IgD-negative memory B cell (primary cell): ENCODE measurements around the gene SPATS2. TPM values are rescaled to one million over a fixed set of nuclear protein-coding genes. Genes with fewer than 3 reads are reported as not detected.

Source experiments
- H3K27ac Mint-ChIP-seq, 3 donors: one replicate each; pipeline ENCODE4 v1.8.0; 2020 to 2022; ENCODE audit warnings: mild to moderate bottlenecking in 3 of 3, mixed read lengths in 3 of 3, moderate library complexity in 1 of 3
- H3K27me3 Mint-ChIP-seq: one replicate; pipeline ENCODE4 v1.8.0; 2021; ENCODE audit warnings: mixed read lengths
- H3K36me3 Mint-ChIP-seq: one replicate; pipeline ENCODE4 v1.8.0; 2020; ENCODE audit warnings: mild to moderate bottlenecking, mixed read lengths
- H3K4me1 Mint-ChIP-seq, 3 donors: one replicate each; pipeline ENCODE4 v1.8.0; 2020 to 2022; ENCODE audit warnings: mixed read lengths in 3 of 3, mild to moderate bottlenecking in 1 of 3
- H3K4me3 Mint-ChIP-seq, 4 donors: one replicate each; pipeline ENCODE4 v1.8.0; 2020 to 2022; ENCODE audit warnings: mild to moderate bottlenecking in 4 of 4, mixed read lengths in 4 of 4, moderate library complexity in 3 of 4
- H3K9me3 Mint-ChIP-seq, 3 donors: one replicate each; pipeline ENCODE4 v1.8.0; 2020 to 2021; ENCODE audit warnings: mixed read lengths in 3 of 3, mild to moderate bottlenecking in 1 of 3
- polyA plus RNA-seq: library from polyadenylated mRNA; unstranded; fragments of 300-500 nt; fragmentation: Illumina TruSeq; gene quantifications from one replicate; pipeline ENCODE4 v1.2.3, GENCODE V29; 2021

SPATS2 gene
- polyA plus RNA-seq, 1 donor from 2014 or later: 19.3 TPM

DNA sequence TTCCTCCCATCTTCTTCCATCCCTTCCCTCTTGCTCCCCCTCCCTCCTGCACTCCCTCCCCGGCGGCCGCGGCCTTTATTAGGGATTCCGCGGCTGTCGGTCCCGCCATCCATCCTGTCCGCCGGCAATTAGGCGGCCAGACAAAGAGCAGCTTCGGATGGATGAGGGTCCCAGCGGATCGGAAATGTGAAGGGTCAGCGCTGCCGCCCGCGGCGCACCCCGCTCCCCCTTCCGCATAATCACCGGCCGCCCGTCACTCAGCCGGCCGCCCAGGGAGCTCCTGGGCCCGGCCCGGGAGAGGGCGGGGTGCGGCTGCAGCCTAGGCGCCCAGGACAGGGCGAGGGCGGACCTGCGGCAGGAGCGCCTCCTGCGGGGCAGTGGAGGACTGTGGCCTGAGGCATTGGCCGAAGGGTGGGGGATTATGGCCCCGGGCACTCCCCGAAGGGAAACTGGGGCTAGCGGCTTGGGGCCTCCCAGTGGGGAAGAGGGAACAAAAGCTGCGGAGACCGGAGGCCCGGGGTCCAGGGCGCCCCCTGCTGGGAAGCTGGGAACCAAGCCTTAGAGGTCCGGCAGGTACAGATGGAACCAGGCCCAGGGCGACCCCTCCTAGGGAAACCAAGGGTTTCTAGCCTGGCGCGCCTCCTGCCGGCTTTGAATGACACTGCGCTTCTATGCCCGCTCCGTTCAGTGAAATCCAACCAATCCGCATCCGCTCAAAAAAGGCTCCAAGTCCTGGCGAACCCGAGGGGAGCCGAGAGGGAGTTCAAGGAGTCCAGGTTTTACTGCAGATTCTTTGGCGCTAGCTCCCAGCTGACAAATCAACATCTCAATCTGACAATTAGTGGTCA, 25.0 kb upstream of the SPATS2 start:
- peaks cover 49% of the 10 kb centered on the region for H3K27me3 Mint-ChIP-seq
- peaks cover 20 to 22% (median 22%) of the 10 kb centered on the region in 3 donors for H3K4me1 Mint-ChIP-seq
- peak overlapping the region in 2 of 3 donors; percentile 73 to 86 for H3K27ac Mint-ChIP-seq
- peak overlapping the region; percentile 73 to 91 (median 90) for H3K4me3 Mint-ChIP-seq
- H3K36me3 Mint-ChIP-seq: no peaks in the 10 kb centered on the region
- peaks cover 0 to 1% (median 0%) of the 10 kb centered on the region in 3 donors for H3K9me3 Mint-ChIP-seq

DNA sequence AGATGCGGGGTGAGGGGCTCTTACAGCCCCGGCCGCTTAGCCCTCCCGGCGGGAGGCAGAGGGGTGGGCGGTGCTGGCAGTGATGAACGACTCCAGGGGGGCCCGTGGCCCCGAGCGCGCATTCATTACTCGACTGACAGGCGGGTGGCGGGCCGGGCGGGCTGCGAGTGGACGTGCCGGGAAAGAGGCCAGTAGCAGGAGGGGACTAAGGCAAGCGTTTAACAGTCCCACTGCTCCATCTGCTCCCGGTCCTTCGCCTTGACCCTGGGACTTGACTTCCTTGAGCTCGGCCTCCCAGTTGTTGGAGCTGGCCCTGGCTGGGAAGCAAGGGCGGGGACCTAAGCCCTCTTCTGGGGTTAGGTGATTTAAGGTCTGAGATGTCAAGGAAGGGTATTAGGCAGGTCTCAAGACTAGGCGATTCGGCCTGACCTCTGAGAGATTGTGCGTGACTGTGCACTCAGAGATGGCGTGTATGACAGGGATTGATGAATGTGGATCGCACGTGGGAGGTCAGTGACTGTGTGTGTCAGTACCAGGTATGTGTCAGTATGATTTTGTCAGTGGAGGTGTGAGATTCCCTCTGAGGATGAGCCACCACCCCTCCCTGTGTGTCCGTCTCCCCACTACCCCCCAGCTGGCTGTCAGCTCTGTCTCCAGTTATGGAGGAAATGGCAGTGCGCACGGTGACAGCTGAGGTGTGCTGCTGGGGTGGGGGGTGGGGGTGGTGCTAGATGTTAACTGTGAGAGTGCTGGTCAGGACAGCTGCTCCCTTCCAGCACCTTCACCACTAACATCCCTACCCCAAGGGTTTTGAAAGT, 24.1 kb upstream of the SPATS2 start:
- Mint-ChIP-seq H3K27ac (peak overlapping the region; percentile 73 to 86 (median 86)), H3K27me3 (peaks cover 50% of the 10 kb centered on the region), H3K4me1 (peaks cover 20 to 24% (median 23%) of the 10 kb centered on the region in 3 donors), H3K4me3 (peak overlapping the region; percentile 73 to 91 (median 90)), H3K36me3 (no peaks in the 10 kb centered on the region), H3K9me3 (peaks cover 0 to 1% (median 0%) of the 10 kb centered on the region in 3 donors)

DNA sequence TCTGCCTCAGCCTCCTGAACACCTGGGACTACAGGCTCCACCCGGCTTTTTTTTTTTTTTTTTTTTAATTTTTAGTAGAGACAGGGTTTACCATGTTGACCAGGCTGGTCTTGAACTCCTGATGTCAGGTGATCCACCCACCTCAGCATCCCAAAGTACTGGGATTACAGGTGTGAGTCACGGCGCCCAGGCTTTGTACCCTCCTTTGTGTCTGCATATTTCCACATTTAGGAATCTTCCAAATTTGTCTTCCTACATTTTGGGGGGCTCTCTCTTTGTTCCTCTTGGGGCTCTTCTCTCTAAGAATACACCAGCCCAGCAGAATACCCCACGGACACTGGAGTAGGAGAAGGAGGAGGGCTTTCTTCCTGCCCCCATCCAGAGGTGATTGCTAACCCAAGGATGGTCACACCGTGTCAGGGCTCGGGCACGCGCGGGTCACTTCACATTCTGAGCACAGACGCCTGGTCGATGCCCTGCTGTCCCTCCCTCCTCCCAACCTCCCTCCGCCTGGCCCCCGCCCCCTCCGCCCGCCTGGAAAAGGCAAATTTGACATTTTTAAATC, 22.7 kb upstream of the SPATS2 start:
- no peaks in the 10 kb centered on the region for H3K36me3 Mint-ChIP-seq
- H3K27ac Mint-ChIP-seq: peak overlapping the region in 1 of 3 donors; percentile 59
- H3K4me3 Mint-ChIP-seq: peak overlapping the region; percentile 41 to 91 (median 64)
- H3K27me3 Mint-ChIP-seq: peaks cover 49% of the 10 kb centered on the region
- peaks cover 0 to 1% (median 0%) of the 10 kb centered on the region in 3 donors for H3K9me3 Mint-ChIP-seq
- H3K4me1 Mint-ChIP-seq: peaks cover 22 to 24% (median 23%) of the 10 kb centered on the region in 3 donors

DNA sequence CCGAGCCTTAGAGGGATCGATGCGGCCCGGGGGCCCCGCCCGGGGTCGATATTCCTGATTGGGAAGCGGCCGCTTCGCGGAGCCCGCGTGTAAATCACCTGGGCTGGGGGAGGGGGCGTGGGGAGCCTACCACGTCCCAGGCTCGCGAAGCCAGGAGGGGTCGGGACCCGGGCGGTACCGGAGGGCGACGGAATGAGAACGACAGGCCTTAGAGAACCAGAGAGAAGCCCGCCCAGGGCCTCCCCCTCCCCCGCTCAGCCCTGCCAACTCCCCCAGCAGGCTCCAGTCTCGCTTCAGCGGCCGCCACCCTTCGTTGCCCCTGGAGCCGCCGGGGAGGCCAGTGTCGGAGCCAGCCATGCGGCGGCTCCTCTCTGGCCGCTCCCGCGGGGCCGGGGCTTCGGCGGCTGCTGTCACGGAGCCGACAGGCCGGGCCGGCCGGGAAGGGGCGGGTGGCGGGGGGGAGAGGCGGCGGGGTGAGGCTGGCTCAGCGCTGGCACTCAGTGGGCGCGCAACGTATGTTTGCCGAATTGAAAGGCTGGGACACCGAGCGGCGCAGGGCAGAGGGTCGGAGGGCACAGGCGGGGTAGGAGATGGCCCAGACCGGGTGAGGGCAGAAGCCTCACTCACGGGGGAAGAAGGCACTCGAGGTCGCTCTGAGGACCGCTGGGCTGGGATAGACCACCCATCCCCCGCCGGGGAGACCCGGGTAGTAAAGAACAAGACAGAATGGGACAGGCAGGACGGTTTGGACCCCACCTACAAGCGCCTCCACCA, 22.0 kb upstream of the SPATS2 start:
- Mint-ChIP-seq H3K4me1 (peaks cover 21 to 23% (median 22%) of the 10 kb centered on the region in 3 donors), H3K27ac (peak overlapping the region in 1 of 3 donors; percentile 28), H3K9me3 (peaks cover 0 to 1% (median 0%) of the 10 kb centered on the region in 3 donors), H3K36me3 (no peaks in the 10 kb centered on the region), H3K27me3 (peaks cover 48% of the 10 kb centered on the region), H3K4me3 (peak overlapping the region; percentile 55 to 91 (median 76))

DNA sequence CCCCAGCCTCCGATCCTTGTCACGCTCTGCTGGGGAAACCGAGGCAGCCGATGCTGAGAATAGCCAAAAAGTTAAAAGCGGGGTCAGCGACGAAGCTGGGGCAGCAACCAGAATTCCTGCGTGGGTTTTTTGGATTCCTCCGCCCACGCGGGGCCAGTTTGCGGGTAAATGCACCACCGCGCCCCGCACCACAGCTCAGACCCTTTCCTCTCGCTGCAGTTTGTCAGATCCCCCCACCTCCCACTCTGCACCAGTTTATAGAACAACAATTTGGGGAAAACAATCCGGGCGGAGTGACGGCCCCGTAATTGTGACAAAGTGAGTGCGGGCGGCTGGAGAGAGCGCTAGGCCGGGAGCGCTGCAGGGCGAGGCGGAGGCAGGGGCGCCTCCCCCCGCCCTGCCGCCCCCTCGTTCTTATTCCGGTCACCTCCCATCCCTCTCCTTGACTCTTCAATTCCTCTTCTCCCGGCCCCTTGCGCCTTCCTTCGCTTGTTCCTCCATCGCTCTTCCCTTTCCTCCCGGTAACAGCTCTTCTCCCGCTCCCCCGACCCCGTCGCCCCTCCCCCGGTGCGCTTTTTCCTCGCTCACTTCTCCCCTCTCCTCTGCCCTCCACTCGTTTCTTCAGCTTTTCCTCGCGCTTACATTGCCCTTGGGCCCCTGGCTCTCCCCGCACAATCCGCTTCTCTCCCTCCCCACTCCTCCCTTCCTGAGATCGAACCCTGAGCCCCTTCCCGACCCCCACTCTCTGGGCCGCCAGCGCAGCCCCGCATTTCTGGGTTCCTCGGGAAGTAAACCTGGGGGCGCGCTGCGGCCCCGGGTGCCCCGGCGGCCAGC, 21.2 kb upstream of the SPATS2 start:
- Mint-ChIP-seq H3K27me3 (peaks cover 50% of the 10 kb centered on the region), H3K27ac (peak overlapping the region in 2 of 3 donors; percentile 28 to 59), H3K36me3 (no peaks in the 10 kb centered on the region), H3K4me3 (peak overlapping the region; percentile 72 to 91 (median 84)), H3K9me3 (peaks cover 0 to 1% (median 0%) of the 10 kb centered on the region in 3 donors), H3K4me1 (peaks cover 15 to 22% (median 19%) of the 10 kb centered on the region in 3 donors)

DNA sequence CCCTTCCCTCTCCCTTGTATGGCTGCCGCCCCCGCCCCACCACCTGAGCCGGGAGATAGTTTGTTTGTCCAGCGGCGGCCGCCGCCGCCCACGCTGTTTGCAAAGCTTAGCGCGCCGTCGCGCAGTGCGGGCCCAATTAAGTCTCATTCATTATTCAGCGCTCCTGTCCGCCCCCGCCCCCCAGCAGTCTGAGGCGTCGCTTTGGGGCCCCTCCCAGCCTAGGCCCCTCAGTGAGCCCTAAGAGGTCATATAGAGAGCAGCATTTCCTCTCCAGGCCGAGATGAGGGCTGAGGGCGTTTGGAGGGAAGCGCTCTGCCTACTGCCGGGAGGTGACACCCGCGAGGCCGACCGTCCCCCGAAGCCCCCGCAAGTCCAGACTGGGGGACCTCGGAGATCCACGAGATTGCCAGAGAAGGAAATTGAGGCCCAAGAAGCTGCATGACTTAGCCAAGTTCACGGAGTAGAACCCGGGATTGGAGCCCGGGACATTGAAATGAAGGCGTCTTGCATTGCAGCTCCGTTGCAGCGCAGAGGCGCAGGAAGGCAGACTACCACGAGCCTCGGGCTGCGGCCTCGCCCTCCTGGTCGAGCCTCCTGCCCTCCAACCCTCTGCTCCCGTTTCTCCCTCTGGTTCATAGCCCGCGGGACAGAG, 20.5 kb upstream of the SPATS2 start, which contains the start of gene DNAJC22:
TSS of gene DNAJC22 (plus strand) at position 230 of the 652 bp plus-strand sequence. CDS start 1,985 bp downstream, outside the sequence.
- peaks cover 15 to 22% (median 19%) of the 10 kb centered on the region in 3 donors for H3K4me1 Mint-ChIP-seq
- H3K9me3 Mint-ChIP-seq: peaks cover 0 to 1% (median 0%) of the 10 kb centered on the region in 3 donors
- peak within 1 kb of the TSS; percentile 72 to 91 (median 84) for H3K4me3 Mint-ChIP-seq
- H3K36me3 Mint-ChIP-seq: no peaks in the 10 kb centered on the region
- H3K27me3 Mint-ChIP-seq: peaks cover 53% of the 10 kb centered on the region
- peak within 1 kb of the TSS; percentile 28 to 76 (median 59) for H3K27ac Mint-ChIP-seq

DNA sequence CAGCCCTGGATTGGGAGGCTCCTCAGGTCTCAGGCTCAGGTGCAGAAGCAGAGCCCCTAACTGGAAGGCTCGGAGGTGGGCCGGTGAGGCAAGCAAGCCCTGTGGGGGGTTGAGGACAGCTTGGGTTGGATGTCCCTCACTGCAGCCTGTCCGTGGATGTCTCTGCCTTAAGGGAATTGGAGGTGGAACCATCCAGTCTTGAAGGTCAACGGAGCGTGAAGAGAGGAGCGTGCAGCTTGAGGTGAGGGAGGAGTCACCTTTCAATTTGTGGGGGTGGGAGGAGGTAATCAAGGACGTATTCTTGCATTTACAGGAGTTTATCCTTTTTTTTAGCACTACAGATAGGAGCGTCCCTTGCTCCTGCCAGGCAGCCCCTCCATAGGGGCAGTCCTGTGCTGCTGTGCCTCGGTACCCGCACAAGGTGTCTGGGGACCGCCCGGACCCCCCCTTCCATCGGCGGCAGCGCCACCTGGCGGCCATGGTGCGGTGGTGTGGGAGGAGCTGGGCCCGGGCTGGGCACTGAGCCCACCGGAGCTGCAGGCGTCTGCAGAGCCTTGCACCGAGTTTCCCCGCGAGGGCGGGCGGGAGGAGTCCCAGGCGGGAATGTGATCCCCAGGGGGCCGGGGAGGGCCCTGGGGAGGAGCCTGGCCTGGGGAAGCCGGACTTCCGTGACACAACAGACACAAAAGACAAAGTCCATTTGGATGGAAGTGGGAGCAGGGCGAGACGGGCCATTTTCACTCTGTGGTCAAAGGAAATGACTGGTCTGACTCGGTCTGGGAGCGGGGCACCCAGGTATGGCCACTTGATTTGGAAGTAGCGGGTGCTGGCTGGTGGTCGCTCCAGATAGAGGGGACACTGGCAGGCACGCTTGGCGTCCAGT, 19.7 kb upstream of the SPATS2 start:
- Mint-ChIP-seq H3K27me3 (peaks cover 56% of the 10 kb centered on the region), H3K4me1 (peaks cover 13 to 21% (median 19%) of the 10 kb centered on the region in 3 donors), H3K4me3 (peak overlapping the region; percentile 71 to 90 (median 84))

DNA sequence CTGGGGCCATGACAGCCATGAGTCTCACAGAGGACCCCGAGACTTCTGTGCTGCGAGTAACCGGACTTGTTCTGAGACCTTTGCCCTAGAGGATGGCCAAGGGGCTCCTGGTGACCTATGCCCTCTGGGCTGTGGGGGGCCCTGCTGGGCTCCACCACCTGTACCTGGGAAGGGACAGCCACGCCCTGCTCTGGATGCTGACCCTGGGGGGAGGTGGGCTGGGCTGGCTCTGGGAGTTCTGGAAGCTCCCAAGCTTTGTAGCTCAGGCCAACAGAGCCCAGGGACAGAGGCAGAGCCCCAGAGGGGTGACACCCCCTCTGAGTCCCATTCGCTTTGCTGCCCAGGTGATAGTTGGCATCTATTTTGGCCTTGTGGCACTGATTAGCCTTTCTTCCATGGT, 18.5 kb upstream of the SPATS2 start:
- Mint-ChIP-seq H3K9me3 (peaks cover 0 to 1% (median 0%) of the 10 kb centered on the region in 3 donors), H3K36me3 (no peaks in the 10 kb centered on the region), H3K4me1 (peaks cover 13 to 15% (median 13%) of the 10 kb centered on the region in 3 donors), H3K27me3 (peaks cover 60% of the 10 kb centered on the region), H3K4me3 (no peak overlapping the region), H3K27ac (peak overlapping the region in 1 of 3 donors; percentile 67)

More for the DNA sequence above, 19.7 kb upstream of the SPATS2 start:
- Mint-ChIP-seq H3K27ac (peak overlapping the region in 2 of 3 donors; percentile 39 to 76), H3K9me3 (peaks cover 0 to 1% (median 0%) of the 10 kb centered on the region in 3 donors), H3K36me3 (no peaks in the 10 kb centered on the region)

DNA sequence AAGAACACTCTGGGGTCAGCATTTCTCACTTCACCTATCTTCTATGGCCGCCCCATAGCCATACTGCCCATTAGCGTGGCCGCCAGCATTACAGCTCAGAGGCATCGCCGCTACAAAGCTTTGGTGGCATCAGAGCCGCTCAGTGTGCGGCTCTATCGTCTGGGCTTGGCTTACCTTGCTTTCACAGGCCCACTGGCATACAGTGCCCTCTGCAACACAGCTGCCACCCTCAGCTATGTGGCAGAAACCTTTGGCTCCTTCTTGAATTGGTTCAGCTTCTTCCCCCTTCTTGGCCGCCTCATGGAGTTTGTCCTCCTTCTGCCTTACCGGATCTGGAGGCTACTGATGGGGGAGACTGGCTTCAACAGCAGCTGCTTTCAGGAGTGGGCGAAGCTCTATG, 18.0 kb upstream of the SPATS2 start:
- peaks cover 10 to 15% (median 13%) of the 10 kb centered on the region in 3 donors for H3K4me1 Mint-ChIP-seq

DNA sequence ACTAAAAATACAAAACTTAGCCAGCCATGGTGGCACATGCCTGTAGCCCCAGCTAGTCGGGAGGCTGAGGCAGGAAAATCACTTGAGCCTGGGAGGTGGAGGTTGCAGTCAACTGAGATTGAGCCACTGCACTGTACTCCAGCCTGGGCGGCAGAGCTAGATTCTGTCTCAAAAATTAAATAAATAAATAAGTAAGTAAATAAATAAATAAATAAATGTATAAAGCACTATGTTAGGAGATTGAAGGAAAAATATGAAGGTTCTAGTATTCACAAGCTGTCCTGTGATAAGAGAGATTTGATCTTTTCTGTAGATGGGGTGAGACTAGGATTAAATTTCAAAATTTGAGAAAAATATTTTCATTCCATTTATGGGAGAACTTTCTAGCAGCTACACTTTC, 14.9 kb upstream of the SPATS2 start:
- H3K27me3 Mint-ChIP-seq: peaks cover 50% of the 10 kb centered on the region
- H3K36me3 Mint-ChIP-seq: no peaks in the 10 kb centered on the region

More for the DNA sequence above, 18.0 kb upstream of the SPATS2 start:
- H3K27me3 Mint-ChIP-seq: peaks cover 55% of the 10 kb centered on the region
- H3K9me3 Mint-ChIP-seq: peaks cover 0 to 1% (median 0%) of the 10 kb centered on the region in 3 donors
- peak overlapping the region in 1 of 4 donors; percentile 3 for H3K4me3 Mint-ChIP-seq
- H3K36me3 Mint-ChIP-seq: no peaks in the 10 kb centered on the region
- peak overlapping the region in 1 of 3 donors; percentile 67 for H3K27ac Mint-ChIP-seq

DNA sequence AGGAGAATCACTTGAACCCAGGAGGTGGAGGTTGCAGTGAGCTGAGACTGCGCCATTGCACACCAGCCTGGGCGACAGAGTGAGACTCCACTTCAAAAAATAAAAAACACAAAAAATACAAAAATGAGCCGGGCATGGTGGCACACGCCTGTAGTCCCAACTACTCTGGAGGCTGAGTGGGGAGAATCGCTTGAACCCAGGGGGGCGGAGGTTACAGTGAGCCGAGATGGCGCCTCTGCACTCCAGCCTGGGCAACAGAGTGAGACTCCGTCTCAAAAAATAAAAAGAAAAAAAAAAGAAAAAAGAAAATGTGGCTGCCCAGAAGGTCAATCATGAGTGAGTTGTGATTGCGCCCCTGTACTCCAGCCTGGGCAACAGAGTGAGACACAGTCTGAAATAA, 11.3 kb upstream of the SPATS2 start:
- no peaks in the 10 kb centered on the region for H3K36me3 Mint-ChIP-seq
- H3K4me3 Mint-ChIP-seq: no peak overlapping the region
- H3K4me1 Mint-ChIP-seq: peaks cover 0 to 5% (median 5%) of the 10 kb centered on the region in 3 donors
- H3K27me3 Mint-ChIP-seq: peaks cover 35% of the 10 kb centered on the region
- no peak overlapping the region for H3K27ac Mint-ChIP-seq
- no peaks in the 10 kb centered on the region for H3K9me3 Mint-ChIP-seq

More for the DNA sequence above, 14.9 kb upstream of the SPATS2 start:
- Mint-ChIP-seq H3K4me3 (no peak overlapping the region), H3K27ac (no peak overlapping the region), H3K4me1 (peaks cover 3 to 7% (median 3%) of the 10 kb centered on the region in 3 donors), H3K9me3 (no peaks in the 10 kb centered on the region)
